Ovary (tissue), 9 donors: ENCODE measurements around the gene LPAR1. TPM values are rescaled to one million over a fixed set of nuclear protein-coding genes. Genes with fewer than 3 reads are reported as not detected.
"Not testable (repeated sequence)": the region's sequence is repeated elsewhere in the genome, so short reads cannot be mapped to it uniquely, and the experiment has no call there.

Experiments
- DNase-seq, 5 donors: peaks; one replicate each; pipeline ENCODE4 v3.0.0-alpha.2; 2019 to 2020
- H3K27ac ChIP-seq, 2 donors: fragments of 200-600 bp; one replicate each; pipeline versions ENCODE4 v1.5.1 to v1.8.0; 2019 to 2022
- H3K27me3 ChIP-seq: fragments of 200-600 bp; one replicate; pipeline ENCODE4 v1.8.0; 2022
- H3K36me3 ChIP-seq: fragments of 200-600 bp; sonication (generic); one replicate; pipeline ENCODE4 v1.5.1; 2019
- H3K4me1 ChIP-seq: one replicate; pipeline ENCODE4 v1.8.1; 2013; ENCODE audit warnings: mild to moderate bottlenecking, moderate library complexity; ENCODE audit not compliant: insufficient read depth
- H3K4me3 ChIP-seq: fragments of 200-600 bp; sonication (generic); one replicate; pipeline ENCODE4 v1.5.1; 2017
- H3K9me3 ChIP-seq, 2 donors: fragments of 200-600 bp in 1 of 2; sonication (generic) in 1 of 2; one replicate each; pipeline versions ENCODE4 v1.5.1 to v1.8.1; 2013 to 2019; ENCODE audit warnings: mild to moderate bottlenecking in 1 of 2, moderate library complexity in 1 of 2
- EP300 ChIP-seq: sonication (generic); formaldehyde crosslinking; IDR thresholded peaks from one replicate; pipeline ENCODE4 v1.6.1; 2017; ENCODE audit warnings: antibody characterized with exemption
- POLR2A ChIP-seq: fragments of 450-650 bp; IDR thresholded peaks from one replicate; pipeline ENCODE4 v1.6.1; 2017; ENCODE audit warnings: antibody characterized with exemption, mild to moderate bottlenecking, moderate library complexity
- WGBS, 3 donors: extraction: QIAGEN DNeasy Blood & Tissue Kit in 1 of 3; methylation state at CpG; one replicate each; pipeline versions ENCODE4 v1.1.5 to v1.1.7; 2013 to 2017; 5-methylcytosine and 5-hydroxymethylcytosine counted together
- intact Hi-C, 4 donors: fragments of 100-400 bp; cut with DNase I; formaldehyde crosslinking; loops; one replicate each; pipeline versions ENCODE4 v1.11.0 to v1.15.1; 2022 to 2023
- polyA plus RNA-seq, 2 donors: library from polyadenylated mRNA; stranded (reverse); fragments of 200-250 nt in 1 of 2; fragments of 350-450 nt in 1 of 2; fragmentation: Illumina TruSeq in 1 of 2; extraction: RNeasy Lipid Tissue Mini Kit (QIAGEN cat#74804) in 1 of 2; gene quantifications; one replicate each; pipeline ENCODE4 v1.2.3, GENCODE V29; 2013 to 2014
- small RNA-seq: library from RNA; depleted of rRNA; stranded (forward); fragments of <200 nt; gene quantifications from one replicate; pipeline ENCODE3, GENCODE V24; 2016
- total RNA-seq, 7 donors: library from RNA; depleted of rRNA in 2 of 7; stranded (reverse); fragments of >200 nt in 2 of 7; fragmentation: NEBNext Ultra II Directional in 3 of 7; extraction: Animal tissue kit (Norgen Biotek cat#: 25700) in 3 of 7; gene quantifications; one replicate each; pipeline versions ENCODE4 v1.1.0 to v1.2.4, GENCODE V29; 2016 to 2023
- TF ChIP-seq, protein P1 (sequence below), 3 donors: fragments of 450-650 bp in 2 of 3; fragments of 200-600 bp in 1 of 3; IDR thresholded peaks; one replicate each; pipeline versions ENCODE4 v1.5.1 to v1.8.0; 2016 to 2022; ENCODE audit warnings: antibody characterized with exemption in 3 of 3, mild to moderate bottlenecking in 1 of 3
- donor health status: DM: no; HTN: no; CAD: no; lungs with moderate emphysema.
- donor health status: DM: no; HTN: no; CAD: no.
- donor health status: Bipolar disorder and iron deficiency.
- donor health status: DM: yes; HTN: yes; CAD: no.
- donor health status: DM: no; HTN: no; CAD: no.
- donor health status: DM: yes; HTN: yes; CAD: no.

Gene LPAR1
- total and polyA plus RNA-seq, 9 donors = 11.1 to 29.2 (median 18.4) TPM

DNA sequence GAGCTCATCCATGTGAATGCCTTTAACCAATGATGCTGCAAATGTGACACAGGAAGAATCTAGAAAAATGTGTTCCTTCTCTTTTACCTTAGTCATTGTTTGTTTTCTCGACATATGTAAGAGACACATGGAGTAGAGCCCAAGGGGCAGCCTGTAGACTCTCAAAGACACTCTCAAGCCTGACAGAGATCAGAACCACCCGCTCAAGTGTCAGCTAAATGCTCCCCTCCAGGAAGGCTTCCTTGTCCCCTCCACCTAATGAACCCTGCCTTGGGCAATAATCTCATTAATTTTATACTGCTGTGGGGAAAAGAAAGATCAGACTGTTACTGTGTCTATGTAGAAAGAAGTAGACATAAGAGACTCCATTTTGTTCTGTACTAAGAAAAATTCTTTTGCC, 212.3 kb downstream of the LPAR1 start:
- Histone ChIP-seq H3K4me1 (no peaks in the 10 kb centered on the region), H3K9me3 (peaks cover 0 to 3% of the 10 kb centered on the region in 2 donors), H3K4me3 (no peak overlapping the region), H3K27me3 (no peaks in the 10 kb centered on the region), H3K36me3 (no peaks in the 10 kb centered on the region), H3K27ac (no peak overlapping the region)
- TF ChIP-seq POLR2A (no peak), EP300 (no peak)
- TF ChIP-seq, protein P1, sequence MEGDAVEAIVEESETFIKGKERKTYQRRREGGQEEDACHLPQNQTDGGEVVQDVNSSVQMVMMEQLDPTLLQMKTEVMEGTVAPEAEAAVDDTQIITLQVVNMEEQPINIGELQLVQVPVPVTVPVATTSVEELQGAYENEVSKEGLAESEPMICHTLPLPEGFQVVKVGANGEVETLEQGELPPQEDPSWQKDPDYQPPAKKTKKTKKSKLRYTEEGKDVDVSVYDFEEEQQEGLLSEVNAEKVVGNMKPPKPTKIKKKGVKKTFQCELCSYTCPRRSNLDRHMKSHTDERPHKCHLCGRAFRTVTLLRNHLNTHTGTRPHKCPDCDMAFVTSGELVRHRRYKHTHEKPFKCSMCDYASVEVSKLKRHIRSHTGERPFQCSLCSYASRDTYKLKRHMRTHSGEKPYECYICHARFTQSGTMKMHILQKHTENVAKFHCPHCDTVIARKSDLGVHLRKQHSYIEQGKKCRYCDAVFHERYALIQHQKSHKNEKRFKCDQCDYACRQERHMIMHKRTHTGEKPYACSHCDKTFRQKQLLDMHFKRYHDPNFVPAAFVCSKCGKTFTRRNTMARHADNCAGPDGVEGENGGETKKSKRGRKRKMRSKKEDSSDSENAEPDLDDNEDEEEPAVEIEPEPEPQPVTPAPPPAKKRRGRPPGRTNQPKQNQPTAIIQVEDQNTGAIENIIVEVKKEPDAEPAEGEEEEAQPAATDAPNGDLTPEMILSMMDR (IDR thresholded peaks at IDR 0.05) = no peak
- WGBS, 3 donors = 90 to 93% (median 93%) methylated on average over 2 of the region's 2 CpGs
- intact Hi-C loops = no loop called here
- no peak for DNase-seq

DNA sequence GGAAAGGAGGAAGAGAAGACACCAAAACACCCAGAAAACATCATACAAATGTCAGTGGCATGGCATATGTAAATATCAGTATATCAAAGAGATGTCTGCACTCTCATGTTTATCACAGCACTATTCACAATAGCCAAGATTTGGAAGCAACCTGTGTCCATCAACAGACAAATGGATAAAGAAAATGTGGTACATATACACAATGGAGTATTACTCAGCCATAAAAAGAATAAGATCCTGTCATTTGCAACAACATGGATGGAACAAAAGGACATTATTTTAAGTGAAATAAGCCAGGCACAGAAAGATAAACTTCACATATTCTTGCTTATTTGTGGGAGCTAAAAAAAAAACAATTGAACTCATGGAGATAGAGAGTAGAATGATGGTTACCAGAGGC, 213.1 kb downstream of the LPAR1 start:
- H3K4me1 ChIP-seq, H3K9me3 ChIP-seq, H3K36me3 ChIP-seq, intact Hi-C loops, DNase-seq, H3K27me3 ChIP-seq, H3K27ac ChIP-seq, H3K4me3 ChIP-seq: not testable (repeated sequence)

Small RNAs within 50 kb of the gene (small RNA-seq; reads per million reads assigned to genes)
- gene RF00019 = not detected
- gene RNU6-432P = not detected
